ENCODE results near the gene PSRC1.

GRCh38 chr1:109295712-109296415 is 12.9 kb upstream of the PSRC1 start:
- no peak for TF ChIP-seq POLR2A (IDR thresholded peaks at IDR 0.05; ENCODE audit: low read length)
- no peak for TF ChIP-seq GATA1 (IDR thresholded peaks at IDR 0.05; ENCODE audit: low read depth, low read length)
